Astrocyte (in vitro differentiated cells and primary cell): ENCODE results near the gene OR6K2. TPM values are rescaled to one million over a fixed set of nuclear protein-coding genes. Genes with fewer than 3 reads are reported as not detected.

Source experiments
- DNase-seq: peaks from one replicate; pipeline ENCODE4 v3.0.0-alpha.2; 2010; ENCODE audit warnings: low read depth
- FAIRE-seq: peaks from 2 replicates; lab custom pipeline; 2011; peaks lifted over from hg19 to GRCh38; lab: Jason Lieb, UNC
- H2AFZ ChIP-seq: 2 replicates; pipeline ENCODE4 v1.6.0; 2012; ENCODE audit warnings: low read depth, low read length, inconsistent platforms
- H3K27ac ChIP-seq: 2 replicates; pipeline ENCODE4 v1.5.1; 2011; ENCODE audit warnings: low read depth, low read length, inconsistent platforms
- H3K27me3 ChIP-seq: 2 replicates; pipeline ENCODE4 v1.6.0; 2011; ENCODE audit warnings: low read length, inconsistent platforms; ENCODE audit not compliant: insufficient read depth
- H3K36me3 ChIP-seq: 2 replicates; pipeline ENCODE4 v1.5.1; 2011; ENCODE audit warnings: low read length, inconsistent platforms; ENCODE audit not compliant: insufficient read depth
- H3K4me1 ChIP-seq: 2 replicates; pipeline ENCODE4 v1.5.1; 2011; ENCODE audit warnings: low read length, inconsistent platforms; ENCODE audit not compliant: insufficient read depth
- H3K4me2 ChIP-seq: 2 replicates; pipeline ENCODE4 v1.6.0; 2012; ENCODE audit warnings: low read length, inconsistent platforms
- H3K4me3 ChIP-seq: 2 replicates; pipeline ENCODE4 v1.5.1; 2011; ENCODE audit warnings: low read depth, mild to moderate bottlenecking, low read length, inconsistent platforms; ENCODE audit not compliant: insufficient read depth
- H3K79me2 ChIP-seq: 2 replicates; pipeline ENCODE4 v1.6.0; 2012; ENCODE audit warnings: mild to moderate bottlenecking, low read length, inconsistent platforms; ENCODE audit not compliant: insufficient read depth
- H3K9ac ChIP-seq: 2 replicates; pipeline ENCODE4 v1.6.0; 2012; ENCODE audit warnings: mild to moderate bottlenecking, low read length, inconsistent platforms
- H3K9me3 ChIP-seq: 2 replicates; pipeline ENCODE4 v1.5.1; 2012; ENCODE audit warnings: low read depth, mild to moderate bottlenecking, low read length, inconsistent platforms; ENCODE audit not compliant: insufficient read depth
- H4K20me1 ChIP-seq: 2 replicates; pipeline ENCODE4 v1.6.0; 2012; ENCODE audit warnings: low read length, inconsistent platforms; ENCODE audit not compliant: insufficient read depth
- H3K27ac Mint-ChIP-seq: one replicate; pipeline ENCODE4 v1.8.0; 2021; ENCODE audit warnings: mild to moderate bottlenecking, mixed read lengths; ENCODE audit not compliant: unreplicated experiment
- H3K27me3 Mint-ChIP-seq: one replicate; pipeline ENCODE4 v1.8.0; 2021; ENCODE audit warnings: low read depth, mixed read lengths; ENCODE audit not compliant: unreplicated experiment
- H3K36me3 Mint-ChIP-seq: one replicate; pipeline ENCODE4 v1.8.0; 2021; ENCODE audit warnings: low read depth, mixed read lengths; ENCODE audit not compliant: unreplicated experiment
- H3K4me1 Mint-ChIP-seq: one replicate; pipeline ENCODE4 v1.8.0; 2021; ENCODE audit warnings: low read depth, mixed read lengths; ENCODE audit not compliant: unreplicated experiment
- H3K4me3 Mint-ChIP-seq: one replicate; pipeline ENCODE4 v1.8.0; 2021; ENCODE audit warnings: mild to moderate bottlenecking, moderate library complexity, mixed read lengths; ENCODE audit not compliant: unreplicated experiment
- H3K9me3 Mint-ChIP-seq: one replicate; pipeline ENCODE4 v1.8.0; 2021; ENCODE audit warnings: mild to moderate bottlenecking, mixed read lengths; ENCODE audit not compliant: unreplicated experiment
- EZH2 ChIP-seq: IDR thresholded peaks from 2 replicates; pipeline ENCODE4 v1.6.1; 2012; ENCODE audit warnings: mild to moderate bottlenecking, low read length, inconsistent platforms; ENCODE audit not compliant: insufficient read depth
- total RNA-seq: library from RNA; stranded (reverse); gene quantifications from 2 replicates; pipeline ENCODE4 v1.2.1, GENCODE V29; 2021
- TF ChIP-seq, protein P1 (sequence below): IDR thresholded peaks from 2 replicates; pipeline ENCODE4 v1.5.1; 2011; ENCODE audit warnings: low read depth, mild to moderate bottlenecking, inconsistent platforms, low read length, moderate library complexity; ENCODE audit not compliant: insufficient read depth

OR6K2 gene
- total RNA-seq, 1 donor from 2014 or later: not detected

DNA sequence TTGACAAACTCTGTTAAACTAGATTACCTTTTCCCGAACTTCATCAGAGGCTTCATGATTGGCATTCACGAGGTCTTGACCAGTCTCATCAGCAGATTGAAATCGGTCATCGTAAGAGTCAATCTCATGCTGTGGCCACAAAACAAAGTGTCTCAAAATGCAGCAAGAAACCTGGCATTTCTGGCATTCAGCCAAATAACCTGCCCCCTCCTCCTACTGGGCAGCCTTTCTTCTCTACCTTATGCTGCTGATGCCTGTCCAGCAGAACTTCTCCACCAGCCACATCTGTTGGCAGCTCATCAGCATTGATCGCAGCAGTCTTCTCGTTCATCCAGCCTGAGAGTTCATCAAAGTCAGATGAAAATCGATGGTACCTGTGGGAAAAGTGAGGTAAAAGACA lies 26.1 kb downstream of the OR6K2 start:
- Histone ChIP-seq H3K4me3 (no peak overlapping the region), H3K36me3 (no peaks in the 10 kb centered on the region), H3K27ac (no peak overlapping the region), H3K79me2 (no peaks in the 10 kb centered on the region), H3K9me3 (peaks cover 7% of the 10 kb centered on the region), H3K4me1 (no peaks in the 10 kb centered on the region), H3K9ac (no peak overlapping the region), H2AFZ (no peak overlapping the region), H3K4me2 (no peak overlapping the region), H3K27me3 (no peaks in the 10 kb centered on the region), H4K20me1 (no peaks in the 10 kb centered on the region)
- H3K4me1 Mint-ChIP-seq: peaks cover 2% of the 10 kb centered on the region
- TF ChIP-seq EZH2: no peak
- TF ChIP-seq, protein P1, sequence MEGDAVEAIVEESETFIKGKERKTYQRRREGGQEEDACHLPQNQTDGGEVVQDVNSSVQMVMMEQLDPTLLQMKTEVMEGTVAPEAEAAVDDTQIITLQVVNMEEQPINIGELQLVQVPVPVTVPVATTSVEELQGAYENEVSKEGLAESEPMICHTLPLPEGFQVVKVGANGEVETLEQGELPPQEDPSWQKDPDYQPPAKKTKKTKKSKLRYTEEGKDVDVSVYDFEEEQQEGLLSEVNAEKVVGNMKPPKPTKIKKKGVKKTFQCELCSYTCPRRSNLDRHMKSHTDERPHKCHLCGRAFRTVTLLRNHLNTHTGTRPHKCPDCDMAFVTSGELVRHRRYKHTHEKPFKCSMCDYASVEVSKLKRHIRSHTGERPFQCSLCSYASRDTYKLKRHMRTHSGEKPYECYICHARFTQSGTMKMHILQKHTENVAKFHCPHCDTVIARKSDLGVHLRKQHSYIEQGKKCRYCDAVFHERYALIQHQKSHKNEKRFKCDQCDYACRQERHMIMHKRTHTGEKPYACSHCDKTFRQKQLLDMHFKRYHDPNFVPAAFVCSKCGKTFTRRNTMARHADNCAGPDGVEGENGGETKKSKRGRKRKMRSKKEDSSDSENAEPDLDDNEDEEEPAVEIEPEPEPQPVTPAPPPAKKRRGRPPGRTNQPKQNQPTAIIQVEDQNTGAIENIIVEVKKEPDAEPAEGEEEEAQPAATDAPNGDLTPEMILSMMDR: no peak
- H3K36me3 Mint-ChIP-seq: no peaks in the 10 kb centered on the region
- no peak overlapping the region for H3K4me3 Mint-ChIP-seq
- FAIRE-seq: no peak
- H3K9me3 Mint-ChIP-seq: no peaks in the 10 kb centered on the region
- DNase-seq: no peak
- no peak overlapping the region for H3K27ac Mint-ChIP-seq
- no peaks in the 10 kb centered on the region for H3K27me3 Mint-ChIP-seq

DNA sequence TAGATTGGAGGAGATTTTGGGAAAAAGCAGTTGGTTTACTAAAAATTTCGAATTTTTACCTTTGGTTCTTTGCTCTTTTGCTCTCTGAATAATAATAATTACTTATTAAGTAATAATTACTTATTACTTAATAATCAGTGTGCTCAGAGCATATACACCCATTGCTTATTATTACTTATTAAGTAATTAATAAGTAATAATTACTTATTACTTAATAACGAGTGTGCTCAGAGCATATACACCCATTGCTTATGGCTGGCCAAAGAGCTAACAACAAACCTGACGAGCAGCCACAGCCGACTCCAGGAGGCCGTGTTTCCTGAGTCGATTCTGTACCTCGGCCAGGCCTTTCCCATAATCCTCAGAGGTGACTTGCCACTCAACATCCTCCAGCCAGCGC lies 34.4 kb downstream of the OR6K2 start:
- Histone ChIP-seq H2AFZ (no peak overlapping the region), H3K4me1 (no peaks in the 10 kb centered on the region), H3K36me3 (no peaks in the 10 kb centered on the region), H3K4me3 (no peak overlapping the region), H3K9me3 (no peaks in the 10 kb centered on the region), H3K27ac (no peak overlapping the region), H3K4me2 (no peak overlapping the region), H4K20me1 (no peaks in the 10 kb centered on the region), H3K27me3 (no peaks in the 10 kb centered on the region), H3K79me2 (no peaks in the 10 kb centered on the region), H3K9ac (no peak overlapping the region)
- Mint-ChIP-seq H3K36me3 (no peaks in the 10 kb centered on the region), H3K4me3 (no peak overlapping the region), H3K9me3 (no peaks in the 10 kb centered on the region), H3K27ac (no peak overlapping the region), H3K27me3 (peaks cover 2% of the 10 kb centered on the region), H3K4me1 (no peaks in the 10 kb centered on the region)
- no peak for DNase-seq
- TF ChIP-seq, protein P1: no peak
- no peak for TF ChIP-seq EZH2
- no peak for FAIRE-seq

DNA sequence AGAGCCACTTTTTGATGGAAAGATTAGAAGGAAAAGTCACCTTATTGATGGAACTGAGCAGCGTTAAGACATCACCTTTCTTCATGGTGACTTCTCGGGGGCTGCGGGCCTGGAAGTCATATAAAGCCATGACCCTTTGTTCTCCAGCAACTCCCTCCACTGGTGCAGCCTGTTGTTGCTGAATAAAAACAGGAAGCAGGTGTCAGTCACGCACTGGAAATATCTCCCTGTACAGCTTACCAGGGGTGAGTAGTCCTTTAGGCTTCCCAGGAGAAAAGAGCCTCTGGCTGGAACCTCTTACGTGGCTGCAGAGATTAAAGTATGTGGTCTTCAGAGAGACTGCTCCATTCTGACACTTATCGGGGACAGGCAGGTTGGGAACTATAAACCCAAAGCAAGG lies 45.9 kb downstream of the OR6K2 start:
- TF ChIP-seq, protein P1: no peak
- no peak for TF ChIP-seq EZH2
- no peaks in the 10 kb centered on the region for H4K20me1 ChIP-seq
- DNase-seq (no peak), FAIRE-seq (no peak)
- H3K27me3 Mint-ChIP-seq: no peaks in the 10 kb centered on the region
- no peak overlapping the region for H3K4me2 ChIP-seq
- no peak overlapping the region for H2AFZ ChIP-seq
- H3K27me3 ChIP-seq: no peaks in the 10 kb centered on the region
- no peak overlapping the region for H3K4me3 Mint-ChIP-seq
- no peak overlapping the region for H3K9ac ChIP-seq
- no peaks in the 10 kb centered on the region for H3K4me1 ChIP-seq
- H3K9me3 ChIP-seq: no peaks in the 10 kb centered on the region
- no peaks in the 10 kb centered on the region for H3K36me3 Mint-ChIP-seq
- no peak overlapping the region for H3K4me3 ChIP-seq
- peaks cover 5% of the 10 kb centered on the region for H3K4me1 Mint-ChIP-seq
- H3K9me3 Mint-ChIP-seq: no peaks in the 10 kb centered on the region
- H3K36me3 ChIP-seq: no peaks in the 10 kb centered on the region
- H3K27ac ChIP-seq: no peak overlapping the region
- no peak overlapping the region for H3K27ac Mint-ChIP-seq
- H3K79me2 ChIP-seq: no peaks in the 10 kb centered on the region
